T follicular helper cell (primary cell): Measurements from ENCODE around the gene MCF2L2.

Source experiments
- DNase-seq: peaks from one replicate; pipeline ENCODE4 v3.0.0-alpha.2; 2020; ENCODE audit warnings: low read depth

MCF2L2 gene

GRCh38 chr3:183163563-183163962 lies 264.9 kb downstream of the MCF2L2 start:
- DNase-seq = no peak

GRCh38 chr3:183161552-183162336 lies 266.7 kb downstream of the MCF2L2 start:
- DNase-seq = no peak

- no peak for DNase-seq
These were observed 267.8 kb downstream of the MCF2L2 start for GRCh38 chr3:183160616-183161015.

GRCh38 chr3:183159333-183159732 lies 269.1 kb downstream of the MCF2L2 start:
- no peak for DNase-seq

- no peak for DNase-seq
These were observed 269.8 kb downstream of the MCF2L2 start for GRCh38 chr3:183158551-183159006.

- no peak for DNase-seq
These were observed 270.3 kb downstream of the MCF2L2 start for GRCh38 chr3:183158113-183158512.

- no peak for DNase-seq
These were observed 272.2 kb downstream of the MCF2L2 start for GRCh38 chr3:183156266-183156665.

GRCh38 chr3:183155499-183155898 lies 272.9 kb downstream of the MCF2L2 start:
- DNase-seq = no peak

- DNase-seq = no peak
These were observed 275.0 kb downstream of the MCF2L2 start for GRCh38 chr3:183153210-183153950.

GRCh38 chr3:183151821-183152351 lies 276.5 kb downstream of the MCF2L2 start:
- DNase-seq = no peak

GRCh38 chr3:183151086-183151485 lies 277.3 kb downstream of the MCF2L2 start:
- DNase-seq = no peak

- DNase-seq = no peak
These were observed 278.3 kb downstream of the MCF2L2 start for GRCh38 chr3:183149915-183150750.

- no peak for DNase-seq
These were observed 280.4 kb downstream of the MCF2L2 start for GRCh38 chr3:183148056-183148455.

GRCh38 chr3:183144363-183144762 lies 284.1 kb downstream of the MCF2L2 start:
- no peak for DNase-seq

GRCh38 chr3:183142199-183142598 lies 286.2 kb downstream of the MCF2L2 start:
- DNase-seq = no peak

GRCh38 chr3:183134844-183135243 lies 293.6 kb downstream of the MCF2L2 start:
- DNase-seq = no peak

- no peak for DNase-seq
These were observed 296.0 kb downstream of the MCF2L2 start for GRCh38 chr3:183132409-183132808.

- DNase-seq = no peak
These were observed 296.7 kb downstream of the MCF2L2 start for GRCh38 chr3:183131735-183132134.

- no peak for DNase-seq
These were observed 297.2 kb downstream of the MCF2L2 start for GRCh38 chr3:183131186-183131725.

- DNase-seq = no peak
These were observed 299.2 kb downstream of the MCF2L2 start for GRCh38 chr3:183129243-183129642.

GRCh38 chr3:183128709-183129108 lies 299.7 kb downstream of the MCF2L2 start:
- no peak for DNase-seq
